Middle frontal gyrus (tissue), 1 donor: ENCODE measurements around the gene PRSS2.

Source experiments
- DNase-seq: peaks from one replicate; pipeline ENCODE4 v3.0.0-alpha.2; 2015; ENCODE audit warnings: low spot score; ENCODE audit errors: extremely low spot score

PRSS2 gene

DNA sequence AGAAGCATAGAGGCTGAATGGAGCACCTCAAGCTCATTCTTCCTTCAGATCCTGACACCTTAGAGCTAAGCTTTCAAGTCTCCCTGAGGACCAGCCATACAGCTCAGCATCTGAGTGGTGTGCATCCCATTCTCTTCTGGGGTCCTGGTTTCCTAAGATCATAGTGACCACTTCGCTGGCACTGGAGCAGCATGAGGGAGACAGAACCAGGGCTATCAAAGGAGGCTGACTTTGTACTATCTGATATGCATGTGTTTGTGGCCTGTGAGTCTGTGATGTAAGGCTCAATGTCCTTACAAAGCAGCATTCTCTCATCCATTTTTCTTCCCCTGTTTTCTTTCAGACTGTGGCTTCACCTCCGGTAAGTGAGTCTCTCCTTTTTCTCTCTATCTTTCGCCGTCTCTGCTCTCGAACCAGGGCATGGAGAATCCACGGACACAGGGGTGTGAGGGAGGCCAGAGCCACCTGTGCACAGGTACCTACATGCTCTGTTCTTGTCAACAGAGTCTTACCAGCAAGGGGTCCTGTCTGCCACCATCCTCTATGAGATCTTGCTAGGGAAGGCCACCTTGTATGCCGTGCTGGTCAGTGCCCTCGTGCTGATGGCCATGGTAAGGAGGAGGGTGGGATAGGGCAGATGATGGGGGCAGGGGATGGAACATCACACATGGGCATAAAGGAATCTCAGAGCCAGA, 31.0 kb downstream of the PRSS2 start:
- no peak for DNase-seq

DNA sequence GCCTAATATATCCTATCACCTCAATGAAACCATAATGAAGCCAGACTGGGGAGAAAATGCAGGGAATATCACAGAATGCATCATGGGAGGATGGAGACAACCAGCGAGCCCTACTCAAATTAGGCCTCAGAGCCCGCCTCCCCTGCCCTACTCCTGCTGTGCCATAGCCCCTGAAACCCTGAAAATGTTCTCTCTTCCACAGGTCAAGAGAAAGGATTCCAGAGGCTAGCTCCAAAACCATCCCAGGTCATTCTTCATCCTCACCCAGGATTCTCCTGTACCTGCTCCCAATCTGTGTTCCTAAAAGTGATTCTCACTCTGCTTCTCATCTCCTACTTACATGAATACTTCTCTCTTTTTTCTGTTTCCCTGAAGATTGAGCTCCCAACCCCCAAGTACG, 31.5 kb downstream of the PRSS2 start:
- no peak for DNase-seq

DNA sequence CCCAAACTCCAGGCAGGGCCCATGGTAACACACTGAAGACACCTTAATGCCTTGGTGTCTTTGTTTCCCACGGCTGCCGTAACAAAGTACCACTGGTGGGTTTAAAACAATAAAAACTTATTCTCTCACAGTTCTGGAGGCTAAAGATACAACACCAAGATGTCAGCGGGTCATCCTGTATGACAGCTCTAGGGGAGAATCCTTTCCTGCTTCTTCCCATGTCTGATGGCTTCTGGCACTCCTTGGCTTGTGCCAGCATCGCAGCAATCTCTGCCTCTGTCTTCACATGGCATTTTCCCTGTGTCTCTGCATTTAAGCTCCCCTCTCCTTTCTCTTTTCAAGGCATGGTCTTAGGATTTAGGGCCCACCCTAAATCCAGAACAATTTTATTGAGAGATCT, 33.1 kb downstream of the PRSS2 start:
- DNase-seq = no peak

DNA sequence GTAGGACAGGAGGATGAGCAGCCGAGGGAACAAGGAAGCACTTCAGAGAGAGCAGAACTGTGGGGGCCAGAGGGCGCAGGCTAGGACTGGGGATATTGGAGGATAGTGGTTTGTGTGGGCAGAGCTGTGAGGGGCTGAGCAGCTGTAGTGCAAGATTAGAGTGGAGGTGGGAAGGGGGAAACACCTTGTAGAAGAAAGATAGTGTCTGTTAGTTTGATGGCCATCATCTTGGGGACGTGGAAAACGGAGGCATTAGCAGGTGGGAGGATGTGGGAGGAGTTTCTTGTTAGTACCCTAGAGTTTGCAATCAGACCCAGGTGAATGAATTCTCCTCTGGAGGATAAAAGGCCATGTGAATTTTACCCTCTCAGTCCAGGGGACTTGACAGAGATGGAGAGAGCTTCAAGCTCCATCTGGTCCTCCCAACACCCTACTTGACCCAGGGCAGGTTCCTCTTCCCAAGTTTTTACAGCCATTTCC, 34.0 kb downstream of the PRSS2 start:
- no peak for DNase-seq

DNA sequence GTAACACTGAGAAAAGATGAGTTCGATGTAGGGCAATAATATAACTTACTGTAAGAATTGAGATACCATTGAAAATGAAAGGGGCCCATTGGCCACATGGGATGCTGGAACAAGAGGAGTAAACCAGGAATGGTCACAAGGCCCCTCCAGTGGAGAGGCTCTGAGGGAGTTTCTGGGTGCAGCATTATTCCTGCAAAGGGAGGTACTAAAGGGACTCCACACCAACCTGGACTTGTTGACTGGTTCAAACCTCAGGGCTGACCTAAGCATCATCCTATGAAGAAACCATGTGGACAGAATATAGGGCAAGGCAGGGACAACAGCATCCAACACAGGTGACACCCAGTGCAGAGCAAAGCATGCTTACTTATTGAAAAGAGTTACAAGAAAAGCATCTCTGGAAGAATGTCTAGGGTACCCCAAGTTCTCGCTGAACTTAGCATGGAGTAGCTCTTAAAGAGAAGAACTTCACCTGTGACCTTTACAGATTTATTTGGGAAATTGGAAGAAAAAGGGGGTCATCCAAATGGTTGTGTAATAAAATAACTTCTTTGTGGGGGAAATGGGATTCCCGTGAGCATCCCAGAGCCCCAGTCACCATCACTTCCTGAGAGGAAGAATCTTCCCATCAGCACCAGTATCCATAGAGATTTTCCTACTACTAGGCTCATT, 34.7 kb downstream of the PRSS2 start:
- DNase-seq = no peak

DNA sequence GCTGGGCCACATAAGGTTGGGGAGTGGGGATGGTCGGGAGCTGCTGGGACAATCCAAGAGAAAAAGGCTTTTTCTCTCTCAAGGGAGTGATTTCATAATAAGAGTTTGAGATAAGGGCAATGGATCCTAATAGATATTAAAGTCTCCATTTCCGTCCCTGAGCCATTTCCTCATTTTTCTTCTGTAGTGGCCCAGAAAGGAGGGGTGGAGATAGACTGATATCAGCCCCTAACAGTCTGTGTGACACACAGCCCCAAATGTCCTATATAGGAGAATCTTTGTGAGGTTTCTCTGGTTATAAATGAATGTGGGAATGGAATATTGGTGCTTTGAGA, 35.2 kb downstream of the PRSS2 start:
- DNase-seq = no peak

DNA sequence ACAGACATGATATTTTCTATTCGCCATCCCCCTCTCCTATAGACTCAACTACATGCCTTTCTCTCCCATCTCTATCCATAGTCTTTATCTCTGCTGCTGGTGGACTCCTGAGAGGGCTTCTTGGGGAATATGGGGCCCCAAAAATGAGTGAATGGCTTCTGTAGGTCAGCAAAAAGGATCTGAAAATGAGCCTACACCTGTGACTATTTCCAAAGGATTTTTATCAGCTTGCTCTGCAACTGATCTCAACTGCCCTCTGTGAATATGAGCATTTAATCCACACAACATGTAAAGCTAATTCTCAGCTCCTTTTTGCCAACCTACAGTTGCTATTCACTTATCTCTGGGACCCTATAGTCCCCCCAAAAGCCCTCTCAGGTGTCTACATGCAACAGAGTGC, 36.2 kb downstream of the PRSS2 start:
- DNase-seq = no peak

DNA sequence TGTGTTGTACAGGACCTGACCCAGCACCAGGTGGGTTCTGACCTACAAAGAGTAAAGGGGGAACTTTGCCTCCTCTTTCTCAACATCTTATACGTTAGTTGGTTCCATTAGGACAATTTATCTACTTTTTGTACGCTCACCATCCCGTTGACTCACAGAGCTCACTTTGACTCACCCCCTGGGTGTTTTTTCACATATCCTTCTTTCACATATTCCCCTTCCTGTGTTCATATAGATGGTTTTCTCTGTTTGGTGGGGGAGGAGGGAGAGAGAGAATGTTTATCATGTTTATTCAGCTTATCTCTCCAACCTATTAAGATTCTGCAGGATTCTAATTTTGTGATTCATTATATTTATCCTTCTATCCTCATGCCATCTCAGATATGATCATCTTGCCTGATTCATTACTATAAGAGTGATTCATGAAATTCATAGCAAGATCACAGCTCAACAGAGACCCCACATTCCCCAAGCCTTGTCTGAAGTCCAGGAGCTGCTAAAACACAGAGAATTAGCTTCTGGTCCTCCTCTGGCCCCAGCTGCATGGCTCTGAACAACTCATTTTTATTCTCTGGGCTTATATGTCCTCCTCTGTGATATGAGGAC, 37.2 kb downstream of the PRSS2 start:
- no peak for DNase-seq

DNA sequence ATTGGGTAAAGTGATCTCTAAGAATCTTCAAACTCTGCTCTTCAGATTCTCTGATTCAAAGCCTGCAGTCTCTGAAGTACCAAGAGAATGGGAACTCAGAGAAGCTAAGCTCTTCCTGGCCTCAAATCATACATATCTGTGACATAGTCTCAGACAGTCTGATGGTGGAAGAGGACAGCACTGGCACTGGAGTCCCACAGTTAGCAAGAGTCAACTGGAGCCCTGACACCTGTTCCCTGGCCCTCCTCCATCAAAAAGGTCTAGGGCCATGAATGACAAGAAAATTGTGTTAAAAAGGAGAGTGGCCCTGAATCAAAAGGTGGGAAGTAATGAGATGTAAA, 37.7 kb downstream of the PRSS2 start:
- no peak for DNase-seq

DNA sequence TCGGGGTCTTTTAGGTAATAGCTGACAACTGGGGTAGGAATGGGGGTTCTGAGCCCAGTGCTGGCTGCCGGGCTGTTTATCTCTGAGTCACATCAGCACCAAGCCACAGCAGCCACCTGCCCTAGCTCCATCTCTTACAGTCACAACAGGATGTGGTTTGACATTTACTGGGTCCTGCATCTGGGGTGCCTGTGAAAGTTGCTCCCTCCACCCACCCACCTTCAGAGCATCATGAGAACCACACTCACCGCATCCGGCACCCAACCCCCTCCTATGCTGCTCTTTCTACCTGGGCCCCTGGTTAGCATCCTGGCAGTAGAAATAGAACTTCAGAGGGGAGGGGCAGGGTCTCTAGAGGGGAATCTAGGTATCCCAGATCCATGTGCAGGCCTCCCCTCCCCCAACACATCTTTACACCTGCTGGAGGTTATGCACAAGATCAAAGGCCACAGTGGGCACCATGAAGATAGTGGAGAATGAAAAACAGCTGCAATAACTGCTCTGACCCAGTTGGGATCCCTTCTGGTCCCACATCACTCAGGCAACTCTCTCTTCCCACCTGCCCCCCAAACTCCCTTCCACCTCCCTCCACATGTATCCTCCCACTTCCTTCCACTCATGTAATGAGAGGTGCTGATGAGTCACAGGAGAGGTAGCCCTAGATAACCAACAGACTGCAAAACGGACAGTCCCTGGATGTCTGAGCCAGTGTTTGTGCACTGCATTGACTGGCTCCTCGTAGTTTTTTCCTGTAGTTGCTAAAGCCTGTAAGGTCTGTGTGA, 38.2 kb downstream of the PRSS2 start:
- no peak for DNase-seq

DNA sequence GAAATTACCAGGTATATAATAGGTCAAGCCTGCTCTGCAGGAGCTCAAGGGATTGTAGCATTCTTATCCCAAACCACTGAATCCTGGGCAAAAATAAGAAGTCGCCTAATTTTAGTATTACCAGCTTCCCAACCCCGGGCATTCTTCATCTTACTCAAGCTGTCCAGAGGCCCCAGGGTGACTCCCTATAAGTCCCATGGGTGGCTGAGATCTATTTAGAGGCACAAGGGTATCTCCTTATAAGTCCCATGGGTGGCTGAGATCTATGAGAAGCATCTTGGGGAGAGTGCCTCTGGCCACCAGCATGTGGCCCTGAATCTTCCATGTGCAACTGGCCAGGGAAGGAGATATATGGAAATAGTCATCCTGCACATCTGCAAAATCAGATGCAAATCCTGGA, 38.9 kb downstream of the PRSS2 start:
- no peak for DNase-seq

DNA sequence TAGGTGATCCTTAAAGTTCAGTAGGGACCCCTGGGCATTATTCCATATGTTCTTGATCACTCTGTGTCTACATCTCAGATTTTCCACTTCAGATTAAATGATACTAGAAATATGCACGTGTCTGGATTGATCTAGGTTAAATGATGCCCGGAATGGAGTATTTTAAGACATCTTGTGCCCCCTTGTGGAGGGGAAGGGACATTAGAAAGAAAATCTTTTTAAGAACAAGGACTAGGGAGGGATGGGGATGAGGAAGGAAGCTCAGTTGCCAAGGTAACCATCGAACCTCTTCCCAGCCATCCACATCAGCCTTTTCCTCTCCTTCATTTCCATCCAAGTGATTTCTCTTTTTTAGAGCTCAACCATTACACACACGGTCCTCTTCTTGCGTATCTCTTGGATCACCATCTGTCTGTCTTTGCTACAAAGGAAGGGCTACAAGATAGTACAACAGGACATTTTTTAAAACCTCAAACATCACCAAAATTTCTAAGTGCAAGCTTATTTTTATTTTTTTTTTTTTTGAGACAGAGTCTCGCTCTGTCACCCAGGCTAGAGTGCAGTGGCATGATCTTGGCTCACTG, 40.5 kb downstream of the PRSS2 start:
- DNase-seq = peak; percentile 27

DNA sequence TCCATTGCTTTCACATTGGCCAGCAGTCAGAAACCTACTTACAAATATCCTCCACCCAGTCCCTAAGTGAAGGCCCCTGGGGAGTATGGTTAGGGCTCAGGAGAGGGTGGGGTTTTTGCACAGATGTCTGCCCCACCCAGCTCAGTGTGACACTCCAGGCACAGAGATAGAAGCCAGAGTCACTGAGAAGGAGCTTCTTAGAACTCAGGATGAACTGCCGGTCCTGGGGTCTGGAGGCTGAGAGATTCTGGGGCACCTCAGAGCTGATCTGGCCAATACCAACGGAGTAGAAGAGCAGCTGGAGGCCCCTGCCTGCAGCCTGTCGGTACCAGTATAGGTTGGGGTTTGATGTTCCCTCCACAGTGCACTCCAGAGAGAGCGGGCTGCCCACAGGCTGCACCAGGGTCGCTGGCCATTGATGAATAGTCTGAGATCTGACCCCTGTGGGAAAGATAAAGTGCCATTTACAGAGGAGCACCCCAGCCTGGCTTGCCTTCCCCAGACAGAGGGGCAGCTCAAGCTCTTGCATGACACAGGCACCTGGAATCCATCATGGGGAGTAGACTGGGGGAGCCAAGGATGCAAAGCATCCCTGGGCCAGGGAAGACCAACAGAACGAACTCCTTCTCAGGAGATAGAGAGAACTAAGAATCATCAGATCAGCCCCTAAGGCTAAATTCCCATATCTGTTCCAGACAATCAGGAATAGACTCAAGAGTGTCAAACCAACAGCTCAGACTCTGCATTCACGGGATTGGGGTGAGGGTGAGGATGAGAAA, 41.9 kb downstream of the PRSS2 start:
- no peak for DNase-seq

DNA sequence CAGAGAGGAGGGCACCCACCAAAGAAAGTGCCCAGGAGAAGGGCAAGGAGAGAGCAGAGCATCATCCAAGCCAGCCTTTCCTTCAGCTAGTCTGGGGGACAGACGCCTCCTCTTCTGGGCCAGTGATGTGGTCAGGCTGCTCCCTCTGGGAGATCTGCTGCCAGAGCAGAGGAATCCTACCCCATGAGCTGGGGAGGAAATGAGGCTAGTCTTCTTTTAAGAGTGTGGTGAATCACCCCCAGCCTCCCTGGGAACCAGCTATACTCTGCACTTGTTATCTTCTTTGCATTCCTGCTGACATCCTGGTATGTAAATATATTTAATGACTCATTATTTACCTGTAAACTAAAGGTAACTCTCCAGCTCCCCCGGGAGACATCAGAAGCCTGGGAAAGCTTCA, 42.5 kb downstream of the PRSS2 start:
- DNase-seq = no peak

DNA sequence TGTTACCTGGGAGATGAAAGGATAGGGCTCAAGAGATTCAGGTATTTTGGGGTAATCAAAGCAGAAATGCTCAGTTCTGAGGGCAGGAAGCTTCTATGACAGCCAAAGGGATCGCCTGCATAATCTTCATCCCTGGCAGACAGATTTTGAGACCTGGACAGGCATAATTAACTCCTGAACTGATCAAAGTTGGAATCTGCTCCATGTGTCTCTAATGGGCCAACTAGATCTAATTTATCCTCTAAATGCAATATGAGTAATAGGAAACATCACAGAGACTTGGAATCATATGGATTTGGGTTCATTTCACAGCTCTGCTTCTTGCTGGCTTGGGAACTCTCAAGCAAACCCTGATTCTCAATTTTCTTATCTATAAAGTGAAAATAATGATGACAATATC, 42.9 kb downstream of the PRSS2 start:
- no peak for DNase-seq

DNA sequence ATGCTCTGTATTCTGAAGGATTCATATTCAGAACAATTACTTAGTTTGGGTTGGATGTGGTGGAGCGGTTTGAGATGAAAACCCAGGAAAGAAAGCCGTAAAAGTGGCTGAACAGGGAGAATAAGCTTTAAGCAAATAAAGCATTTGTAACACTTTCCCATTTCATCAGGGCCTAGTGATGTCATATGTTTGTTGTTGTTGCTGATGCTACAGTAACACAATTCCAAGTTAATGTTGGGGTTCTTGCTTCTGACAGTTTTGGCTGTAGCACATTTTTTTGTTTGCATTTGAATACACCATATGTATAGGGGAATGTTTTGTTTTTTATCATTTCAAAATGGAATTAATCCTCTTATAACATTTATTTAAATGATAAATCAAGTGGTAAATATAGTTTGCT, 43.7 kb downstream of the PRSS2 start:
- DNase-seq = no peak

DNA sequence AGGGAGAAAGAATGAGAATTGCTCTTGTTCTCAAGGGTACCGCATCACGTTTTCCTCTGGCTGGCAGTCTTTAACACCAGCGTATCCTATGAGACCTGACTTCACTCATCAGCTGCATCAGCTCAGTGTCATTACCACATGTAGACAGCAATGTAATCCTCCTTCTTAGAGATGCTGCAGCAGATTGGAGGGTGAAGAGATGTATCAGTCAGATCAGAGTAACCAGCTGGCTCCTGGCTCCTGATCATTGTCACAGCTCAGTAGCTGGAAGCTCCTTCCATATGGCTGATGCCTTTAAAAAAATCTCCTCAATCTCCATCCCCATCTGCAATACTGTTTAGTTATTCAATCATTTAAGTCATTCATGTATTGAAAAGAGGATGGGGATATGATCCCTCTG, 44.4 kb downstream of the PRSS2 start:
- no peak for DNase-seq

DNA sequence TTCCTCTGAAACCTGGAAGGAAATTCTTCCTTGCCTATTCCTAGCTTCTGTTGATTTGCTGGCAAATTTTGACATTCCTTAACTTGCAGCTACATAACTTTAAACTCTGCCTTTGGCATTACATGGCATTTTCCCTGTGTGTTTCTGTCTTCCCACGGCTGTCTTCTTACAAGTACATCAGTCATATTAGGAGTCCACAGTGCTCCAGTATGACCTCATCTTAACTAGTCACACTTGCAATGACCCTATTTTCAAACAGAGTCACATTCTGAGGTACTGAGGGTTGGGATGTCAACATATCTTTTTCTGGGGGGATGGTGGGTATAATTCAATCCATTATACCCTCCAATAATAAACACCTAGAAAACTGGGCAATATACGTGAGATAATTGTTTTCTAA, 46.7 kb downstream of the PRSS2 start:
- DNase-seq = no peak

DNA sequence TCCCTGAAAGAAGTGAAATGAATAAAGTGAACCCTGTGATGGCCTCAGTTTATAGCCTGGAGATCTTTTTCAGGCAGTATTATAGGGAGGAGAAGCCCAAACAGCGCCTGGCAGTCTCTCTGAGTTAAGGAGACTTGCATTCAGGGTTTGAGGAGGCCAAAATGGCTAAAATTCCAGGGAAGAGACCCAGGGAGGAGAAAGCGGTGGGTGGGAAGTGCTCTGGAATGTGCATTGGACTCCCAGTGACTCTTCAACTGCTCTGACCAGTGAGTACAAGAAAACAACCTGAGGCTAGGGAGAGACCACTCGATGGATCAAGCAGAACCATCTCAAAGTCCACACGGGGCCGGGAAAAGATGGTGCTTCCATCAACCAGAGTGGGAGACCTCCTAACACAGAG, 48.8 kb downstream of the PRSS2 start:
- no peak for DNase-seq

DNA sequence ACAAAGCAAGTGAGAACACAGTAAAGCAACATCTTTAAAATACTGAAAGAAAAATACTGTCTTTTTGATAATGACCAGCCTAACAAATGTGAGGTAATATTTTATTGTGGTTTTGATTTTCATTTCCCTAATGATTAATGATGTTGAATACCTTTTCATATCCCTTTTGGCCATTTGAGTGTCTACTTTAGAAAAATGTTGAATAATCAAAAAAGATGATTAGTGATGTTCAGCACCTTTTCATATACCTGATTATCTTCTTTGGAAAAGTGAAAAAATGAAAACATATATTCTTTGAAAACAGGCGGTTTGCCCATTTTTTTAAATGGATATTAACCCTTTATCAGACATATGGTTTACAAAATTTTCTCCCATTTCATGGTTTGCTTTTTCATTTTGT, 51.9 kb downstream of the PRSS2 start:
- DNase-seq = no peak
